ENCODE measurements around the gene XAGE1A.

- no peak for TF ChIP-seq CTCF (IDR thresholded peaks at IDR 0.05)
- no peak for TF ChIP-seq POLR2A (IDR thresholded peaks at IDR 0.05)
Observed at GRCh38 chrX:52507331-52507730, 11.7 kb downstream of the XAGE1A start.
